Measurements from ENCODE around the gene CCS.
"Not testable (repeated sequence)": the region's sequence is repeated elsewhere in the genome, so short reads cannot be mapped to it uniquely, and the experiment has no call there.

The CCS gene

GRCh38 chr11:66593303-66593635 lies 284 bp downstream of the CCS start:
- no peak for DNase-seq

GRCh38 chr11:66593650-66594049 lies 665 bp downstream of the CCS start:
- no peak for DNase-seq

GRCh38 chr11:66595245-66595904 lies 2.4 kb downstream of the CCS start:
- peak; percentile 40 for DNase-seq

- no peak for DNase-seq
These were observed 6.0 kb downstream of the CCS start for GRCh38 chr11:66598993-66599392.

GRCh38 chr11:66600219-66600618 lies 7.2 kb downstream of the CCS start:
- no peak for DNase-seq

- no peak for DNase-seq
These were observed 7.7 kb downstream of the CCS start for GRCh38 chr11:66600631-66601233.

GRCh38 chr11:66603072-66603471 lies 10.1 kb downstream of the CCS start:
- no peak for DNase-seq

- DNase-seq, result no peak
These were observed 11.2 kb downstream of the CCS start for GRCh38 chr11:66604155-66604554.

GRCh38 chr11:66606608-66607007 lies 13.6 kb downstream of the CCS start:
- not testable (repeated sequence) for DNase-seq

- DNase-seq, result peak; percentile 88
These were observed 14.3 kb downstream of the CCS start for GRCh38 chr11:66607126-66607834.

GRCh38 chr11:66609721-66610617 lies 17.0 kb downstream of the CCS start:
- DNase-seq, result no peak

- DNase-seq, result no peak
These were observed 19.5 kb downstream of the CCS start for GRCh38 chr11:66612458-66612857.

GRCh38 chr11:66614073-66614472 lies 21.1 kb downstream of the CCS start:
- no peak for DNase-seq

- peak; percentile 99 for DNase-seq
These were observed 23.6 kb downstream of the CCS start, which contains the start of gene RBM14 for GRCh38 chr11:66616379-66617154. Gene RBM14 (plus strand): TSS chr11:66616630. CDS start chr11:66616721, 91 bp downstream.

GRCh38 chr11:66617155-66617834 lies 24.3 kb downstream of the CCS start:
- DNase-seq, result no peak

GRCh38 chr11:66619080-66619554 lies 26.1 kb downstream of the CCS start:
- DNase-seq, result no peak

- DNase-seq, result no peak
These were observed 31.5 kb downstream of the CCS start for GRCh38 chr11:66624450-66624849.

GRCh38 chr11:66625041-66625751 lies 32.2 kb downstream of the CCS start:
- DNase-seq, result no peak

GRCh38 chr11:66625752-66626149 lies 32.8 kb downstream of the CCS start:
- no peak for DNase-seq

GRCh38 chr11:66626382-66626781 lies 33.4 kb downstream of the CCS start:
- DNase-seq, result no peak

- no peak for DNase-seq
These were observed 33.9 kb downstream of the CCS start for GRCh38 chr11:66626926-66627325.
